GM12878 (cell line): ENCODE measurements around the gene SIK2. TPM values are rescaled to one million over a fixed set of nuclear protein-coding genes. Genes with fewer than 3 reads are reported as not detected.

Experiments used
- FOXK2 ChIP-seq: fragments of 450-650 bp; IDR thresholded peaks from 2 replicates; pipeline ENCODE4 v1.6.1; 2017; ENCODE audit warnings: mild to moderate bottlenecking, moderate library complexity
- ZNF207 ChIP-seq: fragments of 450-650 bp; IDR thresholded peaks from 2 replicates; pipeline ENCODE4 v1.6.1; 2014; ENCODE audit warnings: antibody characterized with exemption, mild to moderate bottlenecking, borderline replicate concordance
- ZNF274 ChIP-seq: IDR thresholded peaks from one replicate; pipeline ENCODE4 v1.8.0; 2011; ENCODE audit not compliant: insufficient read length, insufficient read depth
- ZZZ3 ChIP-seq: IDR thresholded peaks from 2 replicates; pipeline ENCODE4 v1.6.1; 2011; ENCODE audit warnings: low read depth; ENCODE audit not compliant: control insufficient read depth, insufficient read length
- polyA plus RNA-seq, 11 experiments: library from polyadenylated mRNA; depleted of rRNA in 4 of 11; unstranded in 6 of 11; stranded (reverse) in 5 of 11; fragments of >200 nt; fragmentation: Nextera tagmentation in 4 of 11; fragmentation: Illumina TruSeq in 1 of 11; extraction: Ambion mirVana in 4 of 11; extraction: Trizol in 1 of 11; gene quantifications; 1 replicate in 1 of 11; 2 replicates in 10 of 11; pipeline versions ENCODE4 v1.2.1 to v1.2.3, GENCODE V29; 2011 to 2016; ENCODE audit warnings: inconsistent platforms in 2 of 11, missing spikeins in 2 of 11, low read depth in 1 of 11
- total RNA-seq, 4 experiments: library from RNA; depleted of rRNA in 3 of 4; stranded (reverse); fragments of >200 nt in 3 of 4; fragmentation: Illumina TruSeq in 1 of 4; extraction: Trizol in 1 of 4; gene quantifications; 2 replicates each; pipeline versions ENCODE4 v1.2.1 to v1.2.3, GENCODE V29; 2013 to 2021
- TF ChIP-seq, protein P1 (sequence below): fragments of 450-650 bp; conservative IDR thresholded peaks from 2 replicates; pipeline ENCODE4 v1.6.1; 2017; ENCODE audit warnings: mild to moderate bottlenecking, moderate library complexity
- TF ChIP-seq, protein P2 (sequence below): fragments of 450-650 bp; IDR thresholded peaks from 2 replicates; pipeline ENCODE4 v1.6.1; 2017; ENCODE audit warnings: mild to moderate bottlenecking
- TF ChIP-seq, protein P3 (sequence below): fragments of 450-650 bp; IDR thresholded peaks from 2 replicates; pipeline ENCODE4 v1.6.1; 2017; ENCODE audit warnings: mild to moderate bottlenecking, moderate library complexity

SIK2 gene
- total and polyA plus RNA-seq, 10 of the 15 experiments (the other 5 are each of a cell fraction or from before 2014, with no cell fraction given), result 0.97 to 14.2 (median 4.5) TPM

DNA sequence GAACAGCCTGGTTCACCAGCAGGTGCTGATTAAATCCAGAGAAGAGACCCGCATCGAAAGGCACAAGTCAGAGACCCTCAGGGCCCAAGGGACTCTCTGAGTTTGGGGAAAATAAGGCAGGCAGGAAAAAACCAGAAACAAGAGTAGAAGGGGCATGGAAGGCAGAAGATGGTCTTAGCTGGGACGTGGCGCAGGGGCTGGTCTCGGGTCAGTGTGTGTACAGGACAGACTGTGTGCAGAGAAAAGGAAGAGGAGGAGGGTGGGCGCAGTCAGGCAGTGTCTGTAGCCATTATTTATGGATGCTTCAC, 132.7 kb downstream of the SIK2 start (continued):
- TF ChIP-seq, protein P1, sequence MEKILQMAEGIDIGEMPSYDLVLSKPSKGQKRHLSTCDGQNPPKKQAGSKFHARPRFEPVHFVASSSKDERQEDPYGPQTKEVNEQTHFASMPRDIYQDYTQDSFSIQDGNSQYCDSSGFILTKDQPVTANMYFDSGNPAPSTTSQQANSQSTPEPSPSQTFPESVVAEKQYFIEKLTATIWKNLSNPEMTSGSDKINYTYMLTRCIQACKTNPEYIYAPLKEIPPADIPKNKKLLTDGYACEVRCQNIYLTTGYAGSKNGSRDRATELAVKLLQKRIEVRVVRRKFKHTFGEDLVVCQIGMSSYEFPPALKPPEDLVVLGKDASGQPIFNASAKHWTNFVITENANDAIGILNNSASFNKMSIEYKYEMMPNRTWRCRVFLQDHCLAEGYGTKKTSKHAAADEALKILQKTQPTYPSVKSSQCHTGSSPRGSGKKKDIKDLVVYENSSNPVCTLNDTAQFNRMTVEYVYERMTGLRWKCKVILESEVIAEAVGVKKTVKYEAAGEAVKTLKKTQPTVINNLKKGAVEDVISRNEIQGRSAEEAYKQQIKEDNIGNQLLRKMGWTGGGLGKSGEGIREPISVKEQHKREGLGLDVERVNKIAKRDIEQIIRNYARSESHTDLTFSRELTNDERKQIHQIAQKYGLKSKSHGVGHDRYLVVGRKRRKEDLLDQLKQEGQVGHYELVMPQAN, result no peak
- TF ChIP-seq, protein P2, sequence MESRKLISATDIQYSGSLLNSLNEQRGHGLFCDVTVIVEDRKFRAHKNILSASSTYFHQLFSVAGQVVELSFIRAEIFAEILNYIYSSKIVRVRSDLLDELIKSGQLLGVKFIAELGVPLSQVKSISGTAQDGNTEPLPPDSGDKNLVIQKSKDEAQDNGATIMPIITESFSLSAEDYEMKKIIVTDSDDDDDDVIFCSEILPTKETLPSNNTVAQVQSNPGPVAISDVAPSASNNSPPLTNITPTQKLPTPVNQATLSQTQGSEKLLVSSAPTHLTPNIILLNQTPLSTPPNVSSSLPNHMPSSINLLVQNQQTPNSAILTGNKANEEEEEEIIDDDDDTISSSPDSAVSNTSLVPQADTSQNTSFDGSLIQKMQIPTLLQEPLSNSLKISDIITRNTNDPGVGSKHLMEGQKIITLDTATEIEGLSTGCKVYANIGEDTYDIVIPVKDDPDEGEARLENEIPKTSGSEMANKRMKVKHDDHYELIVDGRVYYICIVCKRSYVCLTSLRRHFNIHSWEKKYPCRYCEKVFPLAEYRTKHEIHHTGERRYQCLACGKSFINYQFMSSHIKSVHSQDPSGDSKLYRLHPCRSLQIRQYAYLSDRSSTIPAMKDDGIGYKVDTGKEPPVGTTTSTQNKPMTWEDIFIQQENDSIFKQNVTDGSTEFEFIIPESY, result no peak
- TF ChIP-seq FOXK2 (no peak), ZNF207 (no peak), ZNF274 (no peak), ZZZ3 (no peak)
- TF ChIP-seq, protein P3, sequence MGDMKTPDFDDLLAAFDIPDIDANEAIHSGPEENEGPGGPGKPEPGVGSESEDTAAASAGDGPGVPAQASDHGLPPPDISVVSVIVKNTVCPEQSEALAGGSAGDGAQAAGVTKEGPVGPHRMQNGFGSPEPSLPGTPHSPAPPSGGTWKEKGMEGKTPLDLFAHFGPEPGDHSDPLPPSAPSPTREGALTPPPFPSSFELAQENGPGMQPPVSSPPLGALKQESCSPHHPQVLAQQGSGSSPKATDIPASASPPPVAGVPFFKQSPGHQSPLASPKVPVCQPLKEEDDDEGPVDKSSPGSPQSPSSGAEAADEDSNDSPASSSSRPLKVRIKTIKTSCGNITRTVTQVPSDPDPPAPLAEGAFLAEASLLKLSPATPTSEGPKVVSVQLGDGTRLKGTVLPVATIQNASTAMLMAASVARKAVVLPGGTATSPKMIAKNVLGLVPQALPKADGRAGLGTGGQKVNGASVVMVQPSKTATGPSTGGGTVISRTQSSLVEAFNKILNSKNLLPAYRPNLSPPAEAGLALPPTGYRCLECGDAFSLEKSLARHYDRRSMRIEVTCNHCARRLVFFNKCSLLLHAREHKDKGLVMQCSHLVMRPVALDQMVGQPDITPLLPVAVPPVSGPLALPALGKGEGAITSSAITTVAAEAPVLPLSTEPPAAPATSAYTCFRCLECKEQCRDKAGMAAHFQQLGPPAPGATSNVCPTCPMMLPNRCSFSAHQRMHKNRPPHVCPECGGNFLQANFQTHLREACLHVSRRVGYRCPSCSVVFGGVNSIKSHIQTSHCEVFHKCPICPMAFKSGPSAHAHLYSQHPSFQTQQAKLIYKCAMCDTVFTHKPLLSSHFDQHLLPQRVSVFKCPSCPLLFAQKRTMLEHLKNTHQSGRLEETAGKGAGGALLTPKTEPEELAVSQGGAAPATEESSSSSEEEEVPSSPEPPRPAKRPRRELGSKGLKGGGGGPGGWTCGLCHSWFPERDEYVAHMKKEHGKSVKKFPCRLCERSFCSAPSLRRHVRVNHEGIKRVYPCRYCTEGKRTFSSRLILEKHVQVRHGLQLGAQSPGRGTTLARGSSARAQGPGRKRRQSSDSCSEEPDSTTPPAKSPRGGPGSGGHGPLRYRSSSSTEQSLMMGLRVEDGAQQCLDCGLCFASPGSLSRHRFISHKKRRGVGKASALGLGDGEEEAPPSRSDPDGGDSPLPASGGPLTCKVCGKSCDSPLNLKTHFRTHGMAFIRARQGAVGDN, result no peak
